GM23248 (cell line): Measurements from ENCODE around the gene BMP8A. TPM values are rescaled to one million over a fixed set of nuclear protein-coding genes. Genes with fewer than 3 reads are reported as not detected.
"Not testable (repeated sequence)": the region's sequence is repeated elsewhere in the genome, so short reads cannot be mapped to it uniquely, and the experiment has no call there.

Source experiments
- DNase-seq: peaks from one replicate; pipeline ENCODE4 v3.0.0-alpha.2; 2015
- H2AFZ ChIP-seq: fragments of 200-600 bp; sonication (generic); 2 replicates; pipeline ENCODE4 v1.6.1; 2016; ENCODE audit warnings: antibody characterized with exemption
- H3F3A ChIP-seq: fragments of 200-600 bp; sonication (generic); 2 replicates; pipeline ENCODE4 v1.6.1; 2016; ENCODE audit warnings: mild to moderate bottlenecking, antibody characterized with exemption, mixed run types; ENCODE audit not compliant: insufficient read depth
- H3K27ac ChIP-seq: fragments of 200-600 bp; sonication (generic); 2 replicates; pipeline ENCODE4 v1.5.1; 2016; ENCODE audit warnings: mild to moderate bottlenecking
- H3K27me3 ChIP-seq: fragments of 200-600 bp; sonication (generic); replicated peaks from 2 replicates; pipeline ENCODE4 v1.6.1; 2016; ENCODE audit warnings: mild to moderate bottlenecking; ENCODE audit not compliant: insufficient read depth
- H3K36me3 ChIP-seq: fragments of 200-600 bp; sonication (generic); 2 replicates; pipeline ENCODE4 v1.6.1; 2016; ENCODE audit warnings: low read depth, mild to moderate bottlenecking
- H3K4me1 ChIP-seq: fragments of 200-600 bp; sonication (generic); 2 replicates; pipeline ENCODE4 v1.6.1; 2016; ENCODE audit warnings: mild to moderate bottlenecking; ENCODE audit not compliant: insufficient read depth
- H3K4me2 ChIP-seq: fragments of 200-600 bp; sonication (generic); one replicate; pipeline ENCODE4 v1.6.1; 2016; ENCODE audit warnings: mild to moderate bottlenecking; ENCODE audit not compliant: unreplicated experiment
- H3K4me3 ChIP-seq: fragments of 200-600 bp; sonication (generic); 2 replicates; pipeline ENCODE4 v1.5.1; 2016; ENCODE audit warnings: mild to moderate bottlenecking
- H3K79me2 ChIP-seq: fragments of 200-600 bp; sonication (generic); 2 replicates; pipeline ENCODE4 v1.6.1; 2016; ENCODE audit warnings: mild to moderate bottlenecking; ENCODE audit not compliant: insufficient read depth
- H3K9ac ChIP-seq: fragments of 200-600 bp; sonication (generic); 2 replicates; pipeline ENCODE4 v1.6.1; 2016; ENCODE audit warnings: mild to moderate bottlenecking
- H3K9me2 ChIP-seq: fragments of 200-600 bp; sonication (generic); 2 replicates; pipeline ENCODE4 v1.6.1; 2016; ENCODE audit warnings: mixed run types, mild to moderate bottlenecking, moderate library complexity; ENCODE audit not compliant: insufficient read depth
- H3K9me3 ChIP-seq: fragments of 200-600 bp; sonication (generic); one replicate; pipeline ENCODE4 v1.6.1; 2017; ENCODE audit warnings: low read depth
- H4K20me1 ChIP-seq: fragments of 200-600 bp; sonication (generic); 2 replicates; pipeline ENCODE4 v1.6.0; 2016; ENCODE audit not compliant: insufficient read depth
- EZH2 ChIP-seq: fragments of 200-600 bp; sonication (generic); IDR thresholded peaks from 2 replicates; pipeline ENCODE4 v1.6.1; 2018; ENCODE audit warnings: antibody characterized with exemption, mild to moderate bottlenecking; ENCODE audit not compliant: insufficient read depth, poor library complexity, severe bottlenecking
- EZH2phosphoT487 ChIP-seq: fragments of 200-600 bp; sonication (generic); IDR thresholded peaks from 2 replicates; pipeline ENCODE4 v1.6.1; 2018; ENCODE audit warnings: antibody characterized with exemption, moderate library complexity, mild to moderate bottlenecking, low read depth; ENCODE audit not compliant: insufficient read depth
- WGBS, 2 experiments: methylation state at CpG; one replicate each; pipeline ENCODE4 v1.1.6; 2015 to 2017; ENCODE audit warnings: low lambda C conversion rate in 2 of 2, low coverage in 1 of 2; ENCODE audit errors: missing lambda C conversion rate in 2 of 2; 5-methylcytosine and 5-hydroxymethylcytosine counted together
- in situ Hi-C: fragments of 300-500 bp; cut with MboI; formaldehyde crosslinking; loops from 2 replicates; pipeline ENCODE4 v1.15.0; 2020
- polyA plus RNA-seq: library from polyadenylated mRNA; unstranded; fragments of >200 nt; fragmentation: Nextera tagmentation; extraction: Ambion mirVana; gene quantifications from 2 replicates; pipeline ENCODE4 v1.2.1, GENCODE V29; 2016
- total RNA-seq: library from RNA; depleted of rRNA; stranded (reverse); fragments of >200 nt; shearing (Covaris generic); gene quantifications from 2 replicates; pipeline ENCODE4 v1.2.3, GENCODE V29; 2014

Gene BMP8A
- total and polyA plus RNA-seq, 2 experiments from 2014 or later = not detected

DNA sequence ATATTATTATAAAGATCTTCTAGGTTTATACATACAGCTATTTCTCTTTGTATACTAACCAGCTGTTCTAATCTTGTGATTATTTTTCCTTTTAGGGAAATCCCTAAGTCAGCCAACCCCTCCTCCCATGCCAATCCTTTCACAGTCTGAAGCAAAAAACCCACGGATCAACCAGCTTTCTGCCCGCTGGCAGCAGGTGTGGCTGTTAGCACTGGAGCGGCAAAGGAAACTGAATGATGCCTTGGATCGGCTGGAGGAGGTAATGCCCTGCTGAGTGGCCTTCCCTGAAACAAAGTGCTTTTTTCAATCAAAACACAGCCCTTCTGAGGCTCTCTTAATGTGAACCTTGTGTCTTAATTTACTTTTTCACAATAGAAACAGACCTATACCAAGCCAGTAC is 32.4 kb upstream of the BMP8A start:
- H2AFZ ChIP-seq = no peak overlapping the region
- H3K27me3 ChIP-seq = no peaks in the 10 kb centered on the region
- no peaks in the 10 kb centered on the region for H3K9me2 ChIP-seq
- TF ChIP-seq EZH2phosphoT487 = no peak
- no peak for TF ChIP-seq EZH2
- H3K36me3 ChIP-seq = peaks cover 96% of the 10 kb centered on the region
- H3K9ac ChIP-seq = no peak overlapping the region
- H3F3A ChIP-seq = peaks cover 30% of the 10 kb centered on the region
- H3K4me2 ChIP-seq = no peak overlapping the region
- no peaks in the 10 kb centered on the region for H4K20me1 ChIP-seq
- peaks cover 14% of the 10 kb centered on the region for H3K79me2 ChIP-seq
- H3K4me1 ChIP-seq = no peaks in the 10 kb centered on the region
- WGBS, 2 experiments = 68 to 81% methylated on average over 4 of the region's 4 CpGs
- no peaks in the 10 kb centered on the region for H3K9me3 ChIP-seq
- H3K4me3 ChIP-seq = no peak overlapping the region
- no peak for DNase-seq
- no peak overlapping the region for H3K27ac ChIP-seq
- in situ Hi-C loops = no loop called here

DNA sequence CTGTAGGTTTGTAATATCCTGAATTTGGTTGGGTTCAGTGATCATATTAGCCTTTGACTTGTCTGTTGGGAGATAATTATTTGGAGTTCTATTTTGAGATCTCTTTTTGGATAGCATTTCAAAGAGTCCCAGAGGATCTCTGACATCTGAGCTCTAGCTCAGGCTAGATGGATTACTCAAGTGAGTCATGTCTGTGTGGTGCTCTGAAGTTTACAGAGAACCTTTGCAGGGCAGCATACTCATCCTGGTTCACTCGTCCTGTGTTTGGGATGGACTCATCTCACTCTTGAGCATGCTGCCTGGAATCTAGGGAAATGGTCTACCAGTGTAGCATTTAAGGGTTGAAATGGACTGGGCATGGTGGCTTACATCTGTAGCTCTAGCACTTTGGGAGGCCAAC is 29.4 kb upstream of the BMP8A start:
- no peak for TF ChIP-seq EZH2
- TF ChIP-seq EZH2phosphoT487 = no peak

DNA sequence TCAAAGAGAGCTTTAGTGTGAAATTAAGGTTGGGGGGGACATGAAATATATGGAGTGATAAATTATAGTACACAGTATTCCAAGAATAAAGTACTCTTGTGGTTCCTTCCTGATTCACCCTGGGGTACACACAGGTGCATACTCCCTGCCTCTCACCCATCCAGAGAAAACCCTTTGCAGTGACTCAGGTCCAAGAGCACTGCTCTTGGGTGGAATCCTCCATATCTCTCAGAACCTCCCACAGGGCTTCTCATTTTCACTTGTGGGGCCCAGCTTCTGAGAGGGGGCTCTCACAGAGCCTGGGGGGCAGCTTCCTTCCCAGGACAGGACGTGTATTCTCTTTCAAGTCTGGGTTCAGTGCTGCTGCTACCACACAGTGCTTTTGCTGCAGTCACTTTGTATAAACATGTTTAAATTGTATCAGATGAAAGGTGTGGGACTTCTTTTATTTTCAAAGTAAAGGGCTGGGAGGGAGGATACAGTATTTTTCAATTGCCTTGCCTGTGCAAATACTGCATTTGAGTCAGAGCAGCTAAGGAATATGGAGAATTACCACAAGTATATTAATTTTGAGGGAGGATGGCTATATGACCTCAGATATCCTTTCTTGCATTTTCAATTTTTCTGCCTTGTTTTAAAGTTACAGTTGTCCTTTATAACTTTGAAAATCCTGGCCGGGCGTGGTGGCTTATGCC is 24.9 kb upstream of the BMP8A start:
- Histone ChIP-seq H4K20me1 (no peaks in the 10 kb centered on the region), H3F3A (peaks cover 27% of the 10 kb centered on the region), H3K4me2 (no peak overlapping the region), H3K9ac (peak overlapping the region; percentile 13; the same call in 1 of the 2 replicates), H3K9me3 (no peaks in the 10 kb centered on the region), H3K9me2 (no peaks in the 10 kb centered on the region), H2AFZ (no peak overlapping the region), H3K27ac (peak overlapping the region; percentile 10), H3K79me2 (peaks cover 9% of the 10 kb centered on the region; the same call in 1 of the 2 replicates), H3K4me1 (peaks cover 21% of the 10 kb centered on the region), H3K4me3 (no peak overlapping the region), H3K27me3 (no peaks in the 10 kb centered on the region), H3K36me3 (peaks cover 85% of the 10 kb centered on the region)
- no peak for TF ChIP-seq EZH2phosphoT487
- DNase-seq = peak; percentile 16
- in situ Hi-C loops = no loop called here
- 24 to 33% methylated on average over 3 of the region's 3 CpGs for WGBS, 2 experiments

More for the DNA sequence above, 29.4 kb upstream of the BMP8A start:
- Histone ChIP-seq H3K4me2 (no peak overlapping the region), H3K27me3 (no peaks in the 10 kb centered on the region), H4K20me1 (no peaks in the 10 kb centered on the region), H3K9me2 (no peaks in the 10 kb centered on the region), H3K9me3 (no peaks in the 10 kb centered on the region), H2AFZ (no peak overlapping the region), H3K4me3 (no peak overlapping the region), H3K36me3 (peaks cover 87% of the 10 kb centered on the region), H3K27ac (no peak overlapping the region), H3K9ac (no peak overlapping the region), H3F3A (peaks cover 30% of the 10 kb centered on the region), H3K79me2 (peaks cover 9% of the 10 kb centered on the region; the same call in 1 of the 2 replicates), H3K4me1 (peaks cover 8% of the 10 kb centered on the region)
- in situ Hi-C loops = no loop called here
- whole genome bisulfite sequencing, 2 experiments = 16 to 20% methylated on average over 1 of the region's 1 CpG
- peak; percentile 58 for DNase-seq

DNA sequence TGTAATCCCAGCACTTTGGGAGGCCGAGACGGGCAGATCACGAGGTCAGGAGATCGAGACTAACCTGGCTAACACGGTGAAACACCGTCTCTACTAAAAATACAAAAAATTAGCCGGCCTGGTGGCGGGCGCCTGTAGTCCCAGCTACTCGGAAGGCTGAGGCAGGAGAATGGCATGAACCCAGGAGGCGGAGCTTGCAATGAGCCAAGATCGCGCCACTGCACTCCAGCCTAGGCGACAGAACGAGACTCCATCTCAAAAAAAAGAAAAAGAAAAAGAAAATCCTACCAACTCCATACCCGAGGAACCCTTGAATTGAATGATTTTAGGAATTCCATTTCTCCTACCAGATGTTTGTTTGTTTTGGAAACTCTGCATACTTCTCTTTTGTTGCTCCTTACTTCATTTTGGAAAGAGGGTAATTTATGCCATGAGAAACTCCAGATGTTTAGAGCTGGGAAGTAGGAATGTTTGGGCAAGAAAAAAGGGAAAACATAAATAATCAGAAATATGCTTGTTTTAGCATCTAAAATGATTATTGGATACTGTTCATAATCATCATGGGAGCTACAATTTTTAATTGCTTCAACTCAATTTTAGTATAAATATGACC is 24.2 kb upstream of the BMP8A start:
- H3K9me2 ChIP-seq, H4K20me1 ChIP-seq, H3K9me3 ChIP-seq, H3K79me2 ChIP-seq, H2AFZ ChIP-seq, H3K27me3 ChIP-seq, H3K4me3 ChIP-seq, in situ Hi-C loops, H3K4me2 ChIP-seq: not testable (repeated sequence)
- Histone ChIP-seq H3F3A (peaks cover 28% of the 10 kb centered on the region), H3K36me3 (peaks cover 86% of the 10 kb centered on the region), H3K9ac (peak overlapping the region; percentile 13; the same call in 1 of the 2 replicates), H3K4me1 (peaks cover 21% of the 10 kb centered on the region), H3K27ac (peak overlapping the region; percentile 10)
- DNase-seq = peak; percentile 9
- WGBS, 2 experiments = 13 to 16% methylated on average over 12 to 16 of the region's 16 CpGs
